ENCODE data around the gene FIGNL2.
"Not testable (repeated sequence)": the region's sequence is repeated elsewhere in the genome, so short reads cannot be mapped to it uniquely, and the experiment has no call there.

FIGNL2 gene, protein sequence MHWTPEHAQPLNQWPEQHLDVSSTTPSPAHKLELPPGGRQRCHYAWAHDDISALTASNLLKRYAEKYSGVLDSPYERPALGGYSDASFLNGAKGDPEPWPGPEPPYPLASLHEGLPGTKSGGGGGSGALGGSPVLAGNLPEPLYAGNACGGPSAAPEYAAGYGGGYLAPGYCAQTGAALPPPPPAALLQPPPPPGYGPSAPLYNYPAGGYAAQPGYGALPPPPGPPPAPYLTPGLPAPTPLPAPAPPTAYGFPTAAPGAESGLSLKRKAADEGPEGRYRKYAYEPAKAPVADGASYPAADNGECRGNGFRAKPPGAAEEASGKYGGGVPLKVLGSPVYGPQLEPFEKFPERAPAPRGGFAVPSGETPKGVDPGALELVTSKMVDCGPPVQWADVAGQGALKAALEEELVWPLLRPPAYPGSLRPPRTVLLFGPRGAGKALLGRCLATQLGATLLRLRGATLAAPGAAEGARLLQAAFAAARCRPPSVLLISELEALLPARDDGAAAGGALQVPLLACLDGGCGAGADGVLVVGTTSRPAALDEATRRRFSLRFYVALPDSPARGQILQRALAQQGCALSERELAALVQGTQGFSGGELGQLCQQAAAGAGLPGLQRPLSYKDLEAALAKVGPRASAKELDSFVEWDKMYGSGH

DNA sequence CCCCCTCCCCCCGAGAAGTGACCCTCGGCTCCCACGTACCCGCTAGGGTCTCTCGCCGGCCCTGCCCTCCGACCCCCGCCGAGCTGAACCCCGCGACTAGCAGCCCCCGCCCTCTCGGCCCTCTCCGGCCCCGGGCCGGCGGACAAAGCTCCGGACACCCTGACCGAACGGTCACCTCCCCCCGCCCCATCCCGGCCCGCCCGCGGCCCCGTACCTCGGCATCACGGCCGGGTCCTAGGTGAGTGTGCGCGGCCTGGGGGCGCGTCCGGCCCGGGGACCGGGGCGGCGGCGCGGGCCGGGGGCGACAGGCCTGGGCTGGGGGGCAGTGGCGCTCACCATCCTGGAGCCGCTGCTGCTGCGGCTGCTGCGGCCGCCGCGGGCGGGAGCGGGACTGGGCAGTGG is at the start of gene FIGNL2:
TSS of gene FIGNL2 (minus strand) at position 393 of the 402 bp plus-strand sequence. CDS start 26,305 bp downstream, outside the sequence.
- no peak for DNase-seq

DNA sequence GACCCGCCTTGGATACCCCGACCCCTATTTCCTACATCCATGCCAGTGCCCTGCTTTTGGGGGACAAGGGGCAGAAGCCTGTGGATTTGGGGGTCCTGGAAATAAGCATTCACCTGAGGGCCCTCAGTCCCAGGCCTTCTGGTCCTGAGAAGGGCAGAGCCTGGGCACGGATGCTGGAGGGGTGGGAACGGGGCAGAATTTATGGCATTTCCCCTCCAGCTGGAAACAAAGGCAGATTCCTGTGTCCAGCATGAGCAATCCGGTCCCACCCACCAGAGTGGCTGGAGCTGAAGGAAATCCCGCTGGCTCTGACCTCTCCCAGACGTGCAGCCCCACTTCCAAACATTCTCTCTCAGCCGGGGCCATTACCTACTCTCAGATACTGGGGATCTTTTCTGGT is 48.7 kb upstream of the FIGNL2 start:
- DNase-seq = no peak

DNA sequence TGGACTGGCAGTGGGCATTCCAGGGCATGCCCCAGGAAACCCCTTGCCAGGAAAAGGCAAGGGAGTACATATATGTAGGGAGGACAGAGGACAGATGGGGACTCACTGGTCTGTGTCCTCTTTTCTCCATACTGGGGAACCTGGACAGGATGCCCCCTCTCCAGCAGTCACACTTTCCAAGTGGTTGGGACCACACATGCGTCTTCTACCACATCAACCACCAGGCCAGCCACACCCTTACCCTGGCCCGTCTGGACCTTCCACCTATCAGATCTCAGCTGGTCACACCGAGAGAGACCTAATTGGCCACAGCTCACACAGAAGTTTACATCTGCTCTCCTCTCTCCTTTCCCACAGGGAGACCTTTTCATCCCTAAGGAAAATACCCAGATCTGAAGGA is 47.7 kb upstream of the FIGNL2 start:
- no peak for DNase-seq

DNA sequence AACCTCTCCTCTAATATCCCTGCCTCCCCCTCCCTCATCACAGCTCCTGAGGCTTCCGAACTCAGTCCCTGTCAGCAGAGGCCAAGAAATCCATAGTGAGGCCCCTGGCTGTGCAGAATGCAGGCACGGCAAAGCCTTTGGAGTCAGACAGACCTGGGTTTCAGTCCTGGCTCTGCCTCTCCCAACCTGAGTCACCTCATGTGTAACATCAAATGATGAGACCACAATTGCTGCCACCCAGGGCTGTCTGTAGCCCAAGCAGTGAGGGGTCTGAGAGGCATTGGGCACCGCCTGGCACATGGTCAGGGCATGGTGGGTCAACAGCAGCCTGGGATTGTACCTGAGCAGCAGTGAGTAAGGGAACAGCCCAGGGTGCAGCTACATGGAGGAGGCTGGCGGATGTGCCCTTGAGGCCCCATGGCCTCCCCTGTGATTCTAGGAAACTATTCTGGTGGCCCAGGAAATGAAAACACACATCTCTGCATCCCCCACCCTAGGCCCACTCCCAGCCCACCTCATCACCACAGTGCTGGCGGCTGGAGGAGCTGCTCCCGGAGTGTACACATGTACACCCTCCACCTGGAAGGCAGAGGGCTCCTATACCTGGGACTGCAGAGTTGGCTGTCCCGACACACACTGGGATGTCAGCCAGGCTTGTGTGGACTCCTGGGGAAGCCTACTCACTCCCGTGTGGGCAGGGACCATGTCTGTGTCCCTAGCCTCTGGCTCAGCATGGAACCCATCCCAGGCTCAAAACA is 47.0 kb upstream of the FIGNL2 start:
- DNase-seq = no peak

DNA sequence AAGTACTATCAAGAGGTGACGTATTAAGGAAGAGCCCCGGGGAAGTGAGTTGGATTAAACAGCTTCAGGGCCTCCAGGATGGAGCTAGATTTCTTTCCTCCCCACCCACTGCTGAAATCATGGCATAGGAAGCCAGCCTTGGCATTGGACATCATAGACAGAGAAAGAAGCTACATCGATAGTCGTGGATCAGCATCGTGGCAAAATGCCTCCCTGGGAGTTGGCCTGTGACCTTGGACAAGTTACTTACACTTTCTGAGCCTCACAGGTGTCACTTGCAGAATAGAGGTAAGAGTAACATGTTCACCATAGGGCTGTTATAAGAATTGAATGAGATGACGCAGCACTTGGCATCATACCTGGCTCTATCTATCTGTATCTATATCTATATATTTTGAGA is 45.3 kb upstream of the FIGNL2 start:
- DNase-seq = no peak

DNA sequence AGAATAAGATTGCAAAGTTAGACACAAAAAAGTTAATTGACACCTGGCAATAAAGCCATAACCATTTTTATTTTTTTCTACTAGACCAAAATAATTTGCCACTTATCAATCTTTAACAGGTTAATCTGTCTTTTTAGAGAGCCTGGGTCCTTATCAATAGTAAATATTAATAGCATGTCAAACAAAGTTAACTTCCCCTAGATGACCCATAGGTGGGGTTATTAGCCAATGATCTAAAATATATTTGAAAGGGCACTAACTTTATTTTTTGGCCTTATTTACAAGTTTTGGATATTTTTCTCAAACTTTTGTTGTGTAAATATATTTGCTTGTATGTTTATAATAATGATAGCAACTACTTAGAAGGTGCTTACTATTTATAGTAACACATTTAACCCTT is 43.3 kb upstream of the FIGNL2 start:
- no peak for DNase-seq

DNA sequence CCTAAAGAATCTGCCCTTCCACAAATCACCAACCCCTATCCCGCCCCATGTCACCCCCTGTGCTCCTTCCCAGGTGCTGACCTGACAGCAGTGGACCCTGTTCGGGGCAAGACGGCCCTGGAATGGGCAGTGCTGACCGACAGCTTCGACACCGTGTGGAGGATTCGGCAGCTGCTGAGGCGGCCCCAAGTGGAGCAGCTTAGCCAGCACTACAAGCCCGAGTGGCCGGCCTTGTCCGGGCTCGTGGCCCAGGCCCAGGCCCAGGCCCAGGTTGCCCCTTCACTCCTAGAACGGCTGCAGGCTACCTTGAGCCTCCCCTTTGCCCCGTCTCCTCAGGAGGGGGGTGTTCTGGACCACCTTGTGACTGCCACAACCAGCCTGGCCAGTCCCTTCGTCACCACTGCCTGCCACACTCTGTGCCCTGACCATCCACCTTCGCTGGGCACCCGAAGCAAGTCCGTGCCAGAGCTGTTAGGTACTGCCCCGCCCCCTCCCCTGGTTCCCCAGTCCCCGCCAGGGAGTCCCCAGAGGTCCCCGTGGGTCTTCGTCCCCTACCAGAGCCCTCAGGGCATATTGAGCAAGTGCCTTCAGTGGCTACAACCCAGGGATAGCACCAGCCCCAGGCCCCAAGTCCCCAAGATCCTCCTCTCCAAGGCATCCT is 42.1 kb upstream of the FIGNL2 start:
- no peak for DNase-seq

DNA sequence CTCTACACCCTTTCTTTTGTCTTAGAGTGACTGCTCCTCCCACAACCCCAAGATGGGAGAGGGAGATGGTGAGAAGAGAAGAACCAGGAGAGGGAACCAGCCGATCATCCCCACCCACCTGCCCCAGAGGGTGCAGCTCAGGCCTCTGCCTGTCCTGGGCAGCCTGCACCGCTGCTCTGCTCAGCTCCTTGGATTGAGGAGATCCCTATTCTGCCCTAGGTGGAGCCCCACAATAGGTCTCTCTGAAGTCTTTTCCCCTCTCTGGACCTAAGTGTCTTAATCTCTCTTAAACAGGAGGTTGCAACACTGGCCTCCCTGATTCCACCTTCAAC is 41.6 kb upstream of the FIGNL2 start:
- DNase-seq = no peak

DNA sequence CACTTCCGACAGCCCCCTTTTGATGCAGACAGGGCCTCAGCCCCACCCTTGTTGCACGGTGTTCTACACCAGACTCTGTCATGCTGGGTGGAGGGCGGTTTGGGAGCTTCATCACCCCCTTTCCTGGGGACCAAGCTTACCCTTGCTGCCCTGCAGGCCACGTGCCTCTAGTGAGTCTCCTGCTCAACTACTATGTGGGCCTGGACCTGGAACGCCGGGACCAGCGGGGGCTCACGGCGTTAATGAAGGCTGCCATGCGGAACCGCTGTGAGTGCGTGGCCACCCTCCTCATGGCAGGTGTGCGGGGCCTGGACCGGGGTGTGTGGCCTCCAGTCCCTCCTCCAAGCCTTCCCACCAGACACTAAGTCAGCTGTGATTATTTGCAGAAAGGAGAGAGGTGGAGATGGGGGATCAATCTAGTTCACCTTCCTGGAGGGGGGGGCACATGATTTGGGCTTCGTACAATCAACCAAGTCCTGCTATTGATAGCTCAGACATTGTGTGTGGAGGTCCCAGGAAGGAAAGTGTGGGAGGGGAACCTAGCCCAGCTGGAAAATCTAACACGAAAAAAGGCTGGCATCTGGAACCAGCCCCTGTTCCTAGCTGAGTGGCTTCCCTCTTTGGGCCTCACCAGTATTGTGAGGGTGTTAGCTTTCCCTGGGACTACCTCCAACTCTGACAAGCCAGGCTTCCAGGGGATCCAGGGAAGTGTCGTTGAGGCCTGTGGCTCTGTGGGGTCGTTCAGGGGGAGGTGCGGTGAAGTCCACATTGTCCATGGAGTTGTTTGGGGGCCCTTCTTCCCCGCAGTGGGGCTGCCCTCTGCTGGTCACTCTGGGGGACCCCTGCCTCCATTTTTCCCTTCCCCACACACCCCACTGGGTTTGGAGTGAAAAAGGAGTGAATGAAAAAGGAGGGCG is 41.0 kb upstream of the FIGNL2 start:
- DNase-seq = no peak

DNA sequence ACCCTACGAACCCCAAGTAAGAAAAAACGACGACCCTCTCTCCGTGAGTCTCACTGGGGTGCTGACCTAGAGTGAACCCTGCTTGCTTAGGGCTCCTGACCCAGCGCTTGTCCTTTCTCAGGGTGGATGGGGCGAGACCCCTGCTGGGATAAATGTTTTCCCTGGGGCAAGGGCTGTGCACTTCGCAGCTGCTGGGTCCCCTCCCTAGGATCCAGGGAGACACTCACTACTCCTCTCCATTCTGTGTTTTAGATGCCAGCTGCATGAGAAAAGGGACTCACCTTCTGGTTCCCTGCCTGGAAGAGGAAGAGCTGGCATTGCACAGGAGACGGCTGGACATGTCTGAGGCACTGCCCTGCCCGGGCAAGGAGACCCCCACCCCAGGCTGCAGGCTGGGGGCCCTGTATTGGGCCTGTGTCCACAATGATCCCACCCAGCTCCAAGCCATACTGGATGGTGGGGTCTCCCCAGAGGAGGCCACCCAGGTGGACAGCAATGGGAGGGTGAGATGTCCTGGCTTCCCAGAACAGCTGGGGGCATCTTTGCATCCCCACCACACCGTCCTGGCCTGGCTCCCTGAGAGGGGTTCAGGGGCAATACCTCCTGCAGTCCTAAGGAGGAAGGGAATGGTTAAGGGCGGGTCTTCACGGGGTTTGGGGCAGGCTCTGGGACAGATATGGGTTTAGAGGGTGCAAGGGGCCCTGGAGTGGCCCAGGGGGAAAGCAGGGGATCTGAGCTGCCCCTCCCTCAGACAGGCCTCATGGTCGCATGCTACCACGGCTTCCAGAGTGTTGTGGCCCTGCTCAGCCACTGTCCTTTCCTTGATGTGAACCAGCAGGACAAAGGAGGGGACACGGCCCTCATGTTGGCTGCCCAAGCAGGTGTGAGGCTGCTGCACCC is 40.0 kb upstream of the FIGNL2 start:
- no peak for DNase-seq

DNA sequence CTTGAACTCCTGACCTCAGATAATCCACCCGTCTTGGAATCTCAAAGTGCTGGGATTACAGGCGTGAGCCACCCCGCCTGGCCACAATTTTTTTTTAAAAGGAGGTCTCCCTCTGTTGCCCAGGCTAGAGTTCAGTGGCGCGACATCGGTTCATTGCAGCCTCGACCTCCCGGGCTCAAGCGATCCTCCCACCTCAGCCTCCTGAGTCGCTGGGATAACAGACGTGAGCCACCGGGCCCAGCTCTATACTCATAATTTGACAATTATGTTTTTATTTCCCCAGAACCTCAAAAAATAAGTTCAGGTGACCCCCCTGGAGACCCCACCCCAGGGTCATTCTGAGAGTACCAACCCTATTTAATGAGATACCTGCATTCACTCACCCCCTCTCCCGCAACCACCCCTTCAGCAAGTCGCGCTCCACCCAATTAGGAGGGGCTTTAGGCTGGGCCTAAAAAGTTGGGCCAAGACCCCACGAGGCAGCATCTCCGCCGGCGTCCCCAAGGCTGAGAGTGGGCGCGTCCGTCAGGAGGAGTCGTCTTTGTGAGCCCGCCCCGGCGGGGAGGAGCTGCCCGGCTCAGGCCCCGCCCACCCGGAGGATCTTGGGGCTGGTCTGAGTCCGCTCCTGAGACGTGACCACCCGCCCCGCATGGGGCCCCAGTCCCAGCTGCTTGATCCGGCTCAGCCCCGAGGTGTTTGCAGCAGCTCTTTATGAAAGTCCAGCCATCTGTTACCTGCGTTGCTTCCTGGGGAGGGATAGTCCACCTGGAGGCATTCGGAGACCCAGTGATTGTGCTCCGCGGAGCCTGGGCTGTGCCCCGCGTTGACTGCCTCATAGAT is 39.2 kb upstream of the FIGNL2 start, which contains the start of gene ANKRD33:
TSS of gene ANKRD33 (plus strand) at position 628 of the 840 bp plus-strand sequence. CDS start at position 712, 84 bp downstream.
- no peak for DNase-seq

DNA sequence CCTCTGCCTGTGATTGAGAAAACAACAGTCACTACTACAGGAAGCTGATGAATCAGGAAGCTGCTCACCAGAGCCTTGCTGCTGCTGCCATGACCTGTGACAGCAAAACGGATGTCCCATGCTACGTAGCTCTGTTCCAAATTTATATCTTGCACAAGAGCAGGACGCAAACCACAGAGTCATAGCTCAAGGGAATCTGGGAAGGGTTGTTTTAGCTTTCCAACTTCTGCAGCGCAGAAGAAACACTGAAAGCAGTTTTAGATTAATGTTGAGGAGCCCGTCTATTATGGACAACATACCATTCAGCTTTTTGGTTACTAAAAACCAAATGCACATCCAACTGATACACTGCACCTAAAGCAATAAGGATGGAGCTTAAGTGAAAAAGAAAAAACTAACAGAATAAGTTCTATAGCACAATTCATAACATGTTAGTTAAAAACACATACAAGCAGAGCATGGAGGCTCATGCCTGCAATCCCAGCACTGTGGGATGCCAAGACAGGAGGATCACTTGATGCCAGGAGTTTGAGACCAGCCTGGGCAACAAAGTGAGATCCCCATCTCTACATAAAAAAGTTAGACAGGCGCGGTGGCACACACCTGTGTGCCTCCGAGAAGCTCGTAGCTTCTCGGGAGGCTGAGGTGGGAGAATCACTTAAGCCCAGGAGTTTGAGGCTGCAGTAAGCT is 37.6 kb upstream of the FIGNL2 start:
- DNase-seq = peak; percentile 22

DNA sequence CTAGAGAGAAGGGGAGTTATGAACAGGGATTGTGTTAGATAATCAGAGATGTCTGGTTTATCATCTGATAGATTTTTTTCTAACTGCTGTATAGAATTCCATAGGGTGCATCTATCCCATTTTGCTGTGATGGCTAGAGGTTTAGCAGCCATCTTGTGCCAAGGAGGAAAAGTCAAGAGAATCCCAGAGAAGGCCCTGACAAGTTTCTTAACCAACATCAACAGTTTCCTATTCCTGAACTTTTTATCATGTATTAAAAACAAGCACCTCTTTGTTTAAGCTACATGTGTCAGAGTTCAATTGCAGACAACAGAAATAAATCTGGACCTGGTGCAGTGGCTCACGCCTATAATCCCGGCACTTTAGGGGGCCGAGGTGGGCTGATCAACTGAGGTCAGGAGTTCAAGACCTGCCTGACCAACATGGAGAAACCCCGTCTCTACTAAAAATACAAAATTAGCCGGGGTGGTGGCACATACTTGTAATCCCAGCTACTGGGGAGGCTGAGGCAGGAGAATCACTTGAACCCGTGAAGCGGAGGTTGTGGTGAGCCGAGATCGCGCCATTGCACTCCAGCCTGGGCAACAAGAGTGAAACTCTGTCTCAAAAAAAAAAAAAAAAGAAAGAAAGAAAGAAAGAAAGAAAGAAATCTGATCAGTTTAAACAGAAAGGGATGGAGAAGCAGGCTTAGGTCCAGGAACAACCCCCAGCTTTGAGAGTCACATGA is 36.9 kb upstream of the FIGNL2 start:
- DNase-seq = not testable (repeated sequence)

DNA sequence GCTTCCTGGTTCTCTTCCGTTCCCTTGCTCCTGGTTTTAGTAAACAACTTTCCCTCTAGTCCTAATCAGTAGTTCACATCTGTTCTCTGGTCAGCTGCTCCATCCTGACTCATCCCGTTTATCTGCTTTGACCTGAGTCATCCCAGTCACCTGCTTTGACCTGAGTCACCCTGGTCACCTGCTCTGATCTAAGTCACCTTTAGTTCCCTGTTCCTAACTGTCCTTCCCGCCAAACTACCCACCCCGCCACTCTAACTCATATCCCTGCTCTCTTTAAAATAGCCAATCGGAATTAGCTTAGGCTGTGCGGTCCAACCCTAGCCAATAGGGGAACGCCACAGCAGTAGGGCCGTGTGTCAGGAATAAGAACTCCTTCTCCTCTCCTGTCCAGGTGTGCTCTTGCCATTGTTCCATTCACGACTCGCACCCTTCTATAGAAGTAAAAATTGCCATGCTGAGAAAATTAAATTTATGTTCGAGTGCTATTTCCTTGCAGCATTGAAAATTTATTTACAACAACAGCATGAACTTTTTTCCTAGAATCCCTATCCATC is 36.2 kb upstream of the FIGNL2 start:
- DNase-seq = no peak

DNA sequence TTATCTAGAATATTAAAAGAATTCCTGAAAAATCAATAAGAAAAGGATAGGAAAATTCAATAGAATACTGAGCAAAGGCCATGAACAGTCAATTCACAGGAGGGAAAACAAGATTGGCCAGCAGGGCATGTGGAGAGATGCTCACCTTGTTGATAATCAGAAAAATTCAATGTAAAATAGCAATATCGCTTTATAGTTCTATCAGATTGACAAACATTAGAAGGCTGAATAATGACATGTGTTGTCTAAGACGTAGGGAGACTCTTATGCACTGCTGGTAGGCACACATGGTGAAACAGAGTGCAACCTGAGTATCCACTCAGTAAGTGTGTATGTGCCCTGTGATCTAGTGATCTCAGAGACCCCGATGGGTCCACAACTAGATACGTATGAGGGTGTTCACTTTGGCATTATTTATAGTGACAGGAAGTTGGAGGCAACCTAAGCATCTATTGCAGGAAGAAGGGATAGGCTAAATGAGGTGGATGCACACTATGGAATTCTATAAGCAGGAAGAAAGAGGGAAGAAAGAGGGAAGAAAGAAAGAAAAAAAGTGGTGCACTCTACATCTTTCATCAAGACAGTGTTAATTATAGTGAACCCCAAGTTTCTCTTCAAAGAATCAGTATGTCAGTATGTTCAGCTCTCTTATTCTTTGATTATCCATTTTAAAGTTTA is 35.6 kb upstream of the FIGNL2 start:
- no peak for DNase-seq

DNA sequence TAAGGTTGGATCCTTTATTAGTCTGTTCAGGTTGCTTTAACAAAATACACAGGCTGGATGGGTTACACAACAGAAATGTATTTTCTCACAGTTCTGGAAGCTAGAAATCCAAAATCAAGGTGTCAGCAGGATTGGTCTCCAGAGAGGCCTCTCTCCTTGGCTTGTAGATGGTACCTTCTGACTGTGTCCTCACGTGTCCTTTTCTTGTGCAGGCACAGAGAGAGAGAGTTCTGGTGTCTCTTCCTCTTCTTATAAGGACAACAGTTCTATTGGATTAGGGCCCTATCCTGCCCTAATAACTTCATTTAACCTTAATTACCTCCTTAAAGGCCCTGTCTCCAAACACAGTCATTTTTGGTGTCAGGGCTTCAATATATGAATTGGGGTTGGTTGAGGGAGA is 34.8 kb upstream of the FIGNL2 start:
- no peak for DNase-seq

DNA sequence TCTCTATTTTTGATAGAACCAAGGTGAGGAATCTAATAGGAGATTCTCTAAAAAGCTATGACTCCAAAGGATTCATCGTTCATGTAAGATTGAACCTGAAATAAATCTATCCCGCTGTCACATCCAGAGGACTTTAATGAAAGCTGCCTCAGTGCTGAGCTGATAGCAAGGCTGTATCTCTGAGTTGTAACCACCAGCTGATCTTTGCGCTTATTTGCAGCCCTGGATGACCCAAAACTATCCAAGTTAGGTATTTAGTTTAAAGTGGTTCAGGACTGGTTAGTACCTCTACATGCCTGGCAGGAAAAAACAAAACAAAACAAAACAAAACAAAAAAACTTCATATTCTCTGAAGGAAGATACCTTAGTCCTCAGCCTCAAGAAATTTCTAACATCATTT is 30.6 kb upstream of the FIGNL2 start:
- DNase-seq = no peak

DNA sequence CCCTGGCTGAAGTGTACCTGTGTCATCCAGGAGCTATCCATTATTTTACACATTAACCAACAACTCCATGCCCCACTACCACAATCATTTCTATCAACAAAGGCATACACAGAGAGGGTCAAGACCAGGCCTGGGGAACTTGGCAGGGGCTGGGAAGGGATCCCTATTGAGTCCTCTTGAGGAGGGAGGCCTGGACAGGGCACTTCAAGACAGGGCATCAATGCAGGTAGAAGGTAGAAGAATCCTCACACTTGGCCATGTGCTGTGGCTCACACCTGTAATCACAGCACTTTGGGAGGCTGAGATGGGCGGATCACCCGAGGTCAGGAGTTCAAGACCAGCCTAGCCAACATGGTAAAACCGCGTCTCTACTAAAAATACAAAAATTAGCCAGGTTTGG is 26.0 kb upstream of the FIGNL2 start:
- DNase-seq = no peak

All from activated effector memory CD4-positive, alpha-beta T cell treated with Interleukin-2 at 50 U/mL for 16 hours (primary cell).